ENCODE results near the gene SRRM4.

SRRM4 gene

DNA sequence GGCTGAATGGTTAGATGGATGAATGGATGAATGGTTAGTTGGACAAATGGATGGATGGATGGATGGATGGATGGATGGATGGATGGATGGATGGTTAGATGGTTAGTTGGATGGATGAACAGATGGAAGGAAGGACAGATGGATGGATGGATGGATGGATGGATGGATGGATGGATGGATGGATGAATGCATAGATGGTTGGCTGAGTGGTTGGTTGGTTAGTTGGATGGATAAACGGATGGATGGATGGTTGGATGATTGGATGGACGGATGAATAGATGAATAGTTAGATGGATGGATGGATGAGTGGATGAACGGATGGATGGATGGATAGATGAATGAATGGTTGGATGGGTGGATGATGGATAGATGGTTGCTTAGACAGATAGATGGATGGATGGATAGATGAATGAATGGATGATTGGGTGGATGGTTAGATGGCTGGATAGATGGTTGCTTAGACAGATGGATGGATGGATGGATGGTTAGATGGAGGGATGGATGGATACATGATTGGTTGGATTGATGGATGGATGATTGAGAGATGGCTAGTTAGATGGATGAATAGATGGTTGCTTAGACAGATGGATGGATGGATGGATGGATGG lies 148.6 kb downstream of the SRRM4 start:
- no peak for DNase-seq

DNA sequence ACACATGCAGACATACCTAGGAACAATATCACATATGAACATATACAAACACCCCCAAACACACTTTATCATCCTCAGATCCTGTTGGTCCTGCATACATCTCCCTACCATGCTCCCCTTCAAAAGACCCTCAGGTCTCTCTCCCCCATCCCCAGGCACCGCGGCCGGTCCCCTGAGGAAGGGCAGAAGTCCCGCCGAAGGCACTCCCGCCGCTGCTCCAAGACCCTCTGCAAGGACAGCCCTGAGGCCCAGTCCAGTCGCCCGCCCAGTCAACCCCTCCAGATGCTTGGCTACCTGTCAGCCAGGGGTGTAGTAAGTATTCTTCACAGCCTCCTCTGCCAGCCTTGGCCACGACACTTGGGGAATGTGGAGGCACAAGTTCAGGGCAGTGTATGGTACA lies 149.2 kb downstream of the SRRM4 start:
- no peak for DNase-seq

GRCh38 chr12:119134284-119135072 lies 153.1 kb downstream of the SRRM4 start:
- no peak for DNase-seq

- no peak for DNase-seq
These were observed 155.6 kb downstream of the SRRM4 start for GRCh38 chr12:119136811-119137410.

- no peak for DNase-seq
These were observed 158.1 kb downstream of the SRRM4 start for GRCh38 chr12:119139448-119139847.

- DNase-seq, result no peak
These were observed 164.0 kb downstream of the SRRM4 start for GRCh38 chr12:119145367-119145766.

- no peak for DNase-seq
These were observed 166.6 kb downstream of the SRRM4 start for GRCh38 chr12:119147847-119148448.

DNA sequence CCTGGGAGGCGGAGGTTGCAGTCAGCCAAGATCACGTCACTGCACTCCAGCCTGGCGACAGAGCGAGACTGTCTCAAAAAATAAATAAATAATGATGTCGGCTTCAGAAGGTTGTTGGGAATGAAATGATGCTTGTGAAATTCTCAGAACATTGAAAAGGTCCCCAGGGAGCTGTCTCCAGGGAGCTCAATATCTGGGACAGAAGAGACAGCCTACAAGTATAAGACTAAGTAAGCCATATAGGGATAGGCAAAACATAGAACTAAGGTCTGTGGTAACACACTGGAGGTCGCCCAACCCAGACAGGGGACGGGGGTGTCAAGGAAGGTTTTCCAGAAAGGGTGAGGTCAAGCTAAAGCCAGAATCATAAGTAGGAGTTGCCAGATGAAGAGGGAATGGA lies 167.9 kb downstream of the SRRM4 start:
- no peak for DNase-seq

DNA sequence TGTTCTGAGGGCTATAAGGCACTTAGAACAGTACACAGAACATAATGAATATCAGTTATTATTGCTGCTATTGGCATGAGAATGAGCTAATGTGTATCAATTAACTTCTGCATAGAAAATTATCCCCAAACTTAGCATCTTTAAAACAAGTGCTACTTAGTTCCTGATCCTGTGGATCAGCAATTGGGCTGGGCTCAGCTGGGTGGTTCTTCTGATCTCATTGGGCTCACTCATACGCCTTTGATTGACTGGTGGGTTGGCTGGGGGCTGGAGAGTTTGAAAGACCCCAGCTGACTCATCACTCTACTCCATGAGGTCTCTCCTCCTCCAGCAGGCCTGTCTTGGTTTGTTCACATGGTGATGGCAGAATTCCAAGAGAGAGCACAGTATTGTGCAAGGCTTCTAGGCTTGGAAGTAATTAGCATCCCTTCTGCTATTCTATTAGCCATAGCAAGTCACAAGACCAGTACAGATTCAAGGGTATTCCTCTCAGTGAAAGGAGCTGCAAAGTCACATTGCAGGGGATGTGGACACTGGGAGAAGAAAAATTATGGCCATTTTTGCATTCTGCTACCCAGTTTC lies 170.2 kb downstream of the SRRM4 start:
- peak; percentile 45 for DNase-seq

DNA sequence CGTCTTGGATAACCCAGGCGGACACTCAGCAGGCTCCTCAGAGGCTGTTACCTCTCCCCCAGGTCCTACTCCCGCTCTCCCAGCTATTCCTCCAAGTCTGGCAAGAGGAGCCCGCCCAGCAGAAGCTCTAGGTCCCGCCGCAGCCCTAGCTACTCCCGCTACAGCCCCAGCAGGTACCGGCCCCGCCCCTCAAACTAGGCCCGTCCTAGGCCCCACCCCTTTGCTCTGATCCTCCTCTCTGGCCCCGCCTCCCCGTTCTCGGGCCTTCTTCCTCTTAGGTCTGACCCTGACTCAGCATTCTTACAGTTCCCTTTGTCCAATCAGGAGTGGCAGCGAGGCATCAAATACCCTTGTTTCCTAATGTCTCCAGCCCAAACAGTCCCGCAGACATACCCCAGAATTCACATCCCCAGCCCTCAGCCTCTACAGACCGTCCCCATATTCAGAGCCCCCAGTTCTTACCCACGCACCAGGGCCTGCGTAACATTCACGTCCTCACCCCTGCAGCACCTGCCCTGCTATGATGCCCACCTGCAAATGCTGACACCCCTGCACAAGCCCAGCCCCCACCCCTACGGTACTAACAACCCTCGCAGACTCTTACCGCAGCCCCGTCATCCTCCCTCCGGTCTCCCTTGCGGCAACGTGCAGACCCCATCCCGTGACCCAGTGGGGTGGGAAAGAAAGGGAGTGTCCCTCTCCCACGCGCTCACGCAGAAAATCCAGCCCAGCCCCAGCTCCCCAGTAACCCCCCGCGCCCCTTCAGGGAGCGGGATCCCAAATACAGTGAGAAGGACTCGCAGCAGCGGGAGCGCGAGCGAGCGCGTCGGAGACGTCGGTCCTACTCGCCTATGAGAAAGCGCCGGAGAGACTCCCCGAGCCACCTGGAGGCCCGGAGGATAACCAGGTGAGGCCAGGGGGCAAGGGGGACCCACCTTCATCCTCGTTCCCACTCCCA lies 172.4 kb downstream of the SRRM4 start:
- no peak for DNase-seq

DNA sequence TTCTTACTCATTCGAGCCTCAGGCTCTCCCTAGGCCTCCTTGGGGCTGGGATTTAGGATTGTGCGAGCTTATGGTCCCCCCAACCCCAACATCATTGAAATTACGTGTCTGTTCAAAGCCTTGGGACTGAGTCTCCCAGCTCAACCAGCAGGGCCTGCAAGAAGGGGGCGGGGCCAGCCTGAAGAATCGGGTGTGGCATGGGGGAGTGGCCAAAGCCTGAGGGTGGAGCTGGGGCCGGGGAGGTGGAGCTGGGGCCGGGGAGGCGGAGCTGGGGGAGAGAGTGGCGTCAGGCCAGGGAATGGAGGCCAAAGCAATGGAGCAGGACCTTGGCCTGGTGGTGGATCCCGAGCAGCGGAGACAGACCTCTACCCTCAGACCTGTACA lies 173.1 kb downstream of the SRRM4 start:
- DNase-seq, result no peak

DNA sequence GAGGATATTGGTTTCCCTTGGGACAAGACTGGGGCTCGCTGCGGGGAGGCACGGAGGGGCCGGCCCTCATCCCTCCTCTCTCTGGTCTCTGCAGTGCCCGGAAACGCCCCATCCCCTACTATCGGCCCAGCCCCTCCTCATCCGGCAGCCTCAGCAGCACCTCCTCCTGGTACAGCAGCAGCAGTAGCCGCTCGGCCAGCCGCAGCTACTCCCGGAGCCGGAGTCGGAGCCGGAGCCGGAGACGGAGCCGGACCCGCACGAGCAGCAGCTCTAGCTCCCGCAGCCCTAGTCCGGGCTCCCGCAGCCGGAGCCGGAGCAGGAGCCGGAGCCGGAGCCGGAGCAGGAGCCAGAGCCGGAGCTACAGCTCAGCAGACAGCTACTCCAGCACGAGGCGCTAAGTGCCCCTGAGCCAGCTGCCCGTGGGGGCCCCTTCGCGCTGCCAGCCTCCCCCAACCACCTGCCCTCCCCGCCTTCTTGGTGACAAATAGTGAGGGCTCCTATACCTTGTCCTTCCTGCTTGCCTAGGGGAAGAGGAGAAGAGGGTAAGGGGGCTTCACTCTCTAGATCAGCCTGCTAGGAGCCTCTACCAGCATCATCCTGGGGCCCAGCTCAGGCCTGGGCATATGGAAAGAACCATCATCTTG lies 175.2 kb downstream of the SRRM4 start:
- no peak for DNase-seq

DNA sequence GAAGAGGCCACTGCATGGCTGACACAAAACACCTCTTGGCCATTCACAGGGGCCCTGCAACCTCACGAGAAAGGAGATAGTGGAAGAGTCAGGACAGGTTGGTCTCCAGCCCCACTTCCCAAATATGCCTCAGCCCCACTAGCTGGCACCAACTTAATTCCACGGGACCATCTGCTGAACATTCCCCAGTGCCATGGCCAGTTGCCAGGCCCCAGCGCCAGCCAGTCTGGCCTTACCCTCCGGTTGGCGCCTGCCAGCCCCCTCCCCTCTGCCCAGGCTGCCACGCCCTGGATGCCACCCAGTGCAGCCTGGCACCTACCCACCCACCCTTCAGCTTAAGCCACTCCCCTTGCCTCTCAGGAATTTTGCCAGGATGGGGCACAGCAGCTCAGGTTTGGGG lies 176.2 kb downstream of the SRRM4 start:
- peak; percentile 64 for DNase-seq

DNA sequence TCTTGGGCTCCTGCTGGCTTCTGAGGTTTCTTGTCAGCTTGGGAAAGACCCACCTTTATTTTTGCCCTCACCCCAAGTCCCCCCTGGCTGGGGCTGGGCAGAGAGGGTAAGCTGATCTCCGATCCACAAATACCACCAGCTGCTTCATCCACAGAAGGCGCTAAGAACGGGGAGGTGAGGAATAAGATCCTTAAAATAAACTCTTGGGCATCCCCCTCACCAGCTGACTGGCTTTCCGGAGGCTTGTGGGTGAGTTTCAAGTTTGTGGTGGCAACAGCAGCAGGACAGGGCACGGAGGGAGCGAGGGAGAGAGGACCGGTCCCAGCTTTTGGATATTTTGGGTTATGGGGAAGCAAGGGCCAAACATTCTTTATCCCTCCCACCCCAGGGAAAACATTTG lies 176.6 kb downstream of the SRRM4 start:
- DNase-seq, result no peak

DNA sequence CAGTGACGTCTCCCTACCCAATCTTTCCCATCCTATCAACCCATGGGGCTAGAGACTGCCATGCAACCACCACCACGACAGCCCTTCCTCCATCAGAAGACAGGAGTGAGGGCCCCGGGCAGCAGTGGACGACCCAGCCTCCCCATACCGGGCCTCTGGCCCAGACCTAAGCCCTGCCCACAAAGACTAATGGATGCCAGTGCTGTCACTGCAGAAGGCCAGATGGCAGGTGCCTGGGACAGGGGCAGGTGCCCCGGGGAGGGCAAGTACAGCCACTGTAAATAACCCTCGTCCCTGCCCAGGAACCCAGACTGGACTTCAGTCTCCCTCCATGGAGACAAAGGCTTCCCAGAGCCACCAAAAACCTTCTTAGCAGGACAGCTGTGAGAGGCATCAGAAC lies 177.1 kb downstream of the SRRM4 start:
- no peak for DNase-seq

DNA sequence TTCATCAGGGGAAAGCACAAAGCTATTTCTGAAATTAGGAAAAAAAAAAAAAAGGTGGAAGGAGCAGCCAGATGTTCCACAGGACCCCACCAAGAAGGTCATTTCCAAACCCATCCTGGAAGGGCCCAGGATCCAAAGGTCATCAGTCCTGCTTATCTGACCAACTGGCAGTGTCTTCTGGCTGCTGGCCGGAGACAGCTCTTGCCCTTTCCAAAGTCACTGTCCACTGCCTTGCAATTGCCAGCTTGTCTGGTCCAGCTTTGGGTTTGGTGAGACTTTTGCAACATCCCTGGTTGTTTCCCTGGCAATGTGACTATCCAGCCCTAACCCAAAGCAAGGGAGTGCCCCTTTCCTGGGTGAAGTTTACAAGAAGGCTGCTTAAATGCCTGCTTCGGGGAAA lies 178.5 kb downstream of the SRRM4 start:
- DNase-seq, result no peak

- DNase-seq, result no peak
These were observed 186.6 kb downstream of the SRRM4 start for GRCh38 chr12:119167902-119168301.

GRCh38 chr12:119168721-119169120 lies 187.4 kb downstream of the SRRM4 start:
- no peak for DNase-seq

DNA sequence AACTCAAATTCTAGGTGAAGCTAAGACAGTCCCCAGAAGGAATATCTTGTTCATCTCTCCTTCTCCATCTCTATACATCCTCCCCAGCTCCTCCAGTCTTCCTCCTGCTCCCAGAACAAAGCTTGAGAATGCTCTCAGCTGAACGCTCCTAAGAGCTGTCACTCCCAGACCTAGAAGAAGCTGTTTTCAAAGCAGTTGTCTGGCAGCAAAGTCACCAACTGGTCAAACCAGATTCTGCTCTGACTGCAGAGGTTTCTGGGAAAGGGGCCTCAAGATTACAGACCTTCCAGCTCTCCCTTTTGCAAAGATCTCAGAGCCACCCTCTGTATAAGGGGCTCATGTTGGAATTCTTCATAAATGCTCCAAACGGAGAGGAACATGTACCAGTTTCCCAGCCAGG lies 187.8 kb downstream of the SRRM4 start:
- no peak for DNase-seq

GRCh38 chr12:119171291-119171690 lies 189.9 kb downstream of the SRRM4 start:
- DNase-seq, result no peak

DNA sequence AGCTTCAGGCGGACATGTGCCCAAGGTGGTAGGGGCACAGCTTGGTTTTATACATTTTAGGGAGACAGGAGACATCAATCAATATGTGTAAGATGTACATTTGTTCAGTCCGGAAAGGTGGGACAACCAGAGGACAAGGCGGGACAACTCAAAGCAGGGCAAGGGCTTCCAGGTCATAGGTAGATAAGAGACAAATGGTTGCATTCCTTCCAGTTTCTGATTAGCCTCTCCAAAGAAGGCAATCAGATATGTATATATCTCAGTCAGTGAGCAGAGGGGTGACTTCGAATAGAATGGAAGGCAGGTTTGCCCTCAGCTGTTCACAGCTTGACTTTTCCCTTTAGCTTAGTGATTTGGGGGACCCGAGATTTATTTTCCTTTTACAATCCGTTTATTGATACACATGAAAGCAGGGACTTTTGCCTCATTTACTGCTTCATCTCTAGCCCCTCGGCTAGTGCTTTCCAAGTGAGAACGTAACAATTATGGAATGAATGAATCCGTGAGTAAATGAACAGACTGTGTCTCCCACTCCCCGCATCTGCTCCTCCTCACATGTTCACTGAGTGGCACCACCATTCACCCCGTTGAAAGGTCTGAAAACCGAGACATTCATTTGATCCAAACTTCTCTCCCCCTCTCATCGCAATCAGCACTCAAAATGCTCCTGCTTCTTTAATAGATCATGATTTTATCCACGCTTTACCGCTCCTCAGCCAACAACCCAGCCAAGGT lies 190.5 kb downstream of the SRRM4 start:
- DNase-seq, result no peak

All from NCI-H1105 treated with DMSO at 0.1 percent for 48 hours (cell line).